ENCODE data around the gene LRCOL1.

The LRCOL1 gene

DNA sequence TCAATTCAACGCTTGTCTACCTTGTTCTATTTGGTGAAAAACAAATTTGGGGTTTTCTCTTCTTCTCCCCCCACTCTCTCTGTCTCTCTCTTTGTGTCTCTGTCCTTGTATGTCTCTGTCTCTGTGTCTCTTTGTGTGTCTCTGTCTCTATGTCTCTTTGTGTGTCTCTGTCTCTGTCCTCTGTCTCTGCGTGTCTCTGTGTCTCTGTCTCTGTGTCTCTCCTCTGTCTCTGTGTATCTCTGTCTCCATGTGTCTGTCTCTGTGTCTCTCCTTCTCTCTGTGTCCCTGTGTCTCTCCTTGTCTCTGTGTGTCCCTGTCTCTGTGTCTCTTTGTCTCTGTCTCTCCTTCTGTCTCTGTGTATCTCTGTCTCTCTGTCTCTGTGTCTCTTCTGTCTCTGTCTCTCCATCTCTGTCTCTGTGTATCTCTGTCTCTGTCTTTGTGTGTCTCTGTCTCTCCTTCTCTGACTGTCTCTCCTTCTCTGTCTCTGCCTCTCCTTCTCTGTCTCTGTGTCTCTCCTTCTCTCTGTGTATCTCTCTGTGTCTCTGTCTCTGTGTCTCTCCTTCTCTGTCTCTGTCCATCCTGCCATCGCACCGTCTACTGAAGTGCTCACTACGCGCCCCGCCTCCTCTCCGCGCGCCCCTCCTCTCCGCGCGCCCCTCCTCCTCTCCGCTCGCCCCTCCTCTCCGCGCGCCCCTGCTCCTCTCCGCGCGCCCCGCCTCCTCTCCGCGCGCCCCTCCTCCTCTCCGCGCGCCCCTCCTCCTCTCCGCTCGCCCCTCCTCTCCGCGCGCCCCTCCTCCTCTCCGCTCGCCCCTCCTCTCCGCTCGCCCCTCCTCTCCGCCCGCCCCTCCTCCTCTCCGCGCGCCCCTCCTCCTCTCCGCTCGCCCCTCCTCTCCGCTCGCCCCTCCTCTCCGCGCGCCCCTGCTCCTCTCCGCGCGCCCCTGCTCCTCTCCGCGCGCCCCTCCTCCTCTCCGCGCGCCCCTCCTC, 12.8 kb downstream of the LRCOL1 start:
- TF ChIP-seq, protein P1, sequence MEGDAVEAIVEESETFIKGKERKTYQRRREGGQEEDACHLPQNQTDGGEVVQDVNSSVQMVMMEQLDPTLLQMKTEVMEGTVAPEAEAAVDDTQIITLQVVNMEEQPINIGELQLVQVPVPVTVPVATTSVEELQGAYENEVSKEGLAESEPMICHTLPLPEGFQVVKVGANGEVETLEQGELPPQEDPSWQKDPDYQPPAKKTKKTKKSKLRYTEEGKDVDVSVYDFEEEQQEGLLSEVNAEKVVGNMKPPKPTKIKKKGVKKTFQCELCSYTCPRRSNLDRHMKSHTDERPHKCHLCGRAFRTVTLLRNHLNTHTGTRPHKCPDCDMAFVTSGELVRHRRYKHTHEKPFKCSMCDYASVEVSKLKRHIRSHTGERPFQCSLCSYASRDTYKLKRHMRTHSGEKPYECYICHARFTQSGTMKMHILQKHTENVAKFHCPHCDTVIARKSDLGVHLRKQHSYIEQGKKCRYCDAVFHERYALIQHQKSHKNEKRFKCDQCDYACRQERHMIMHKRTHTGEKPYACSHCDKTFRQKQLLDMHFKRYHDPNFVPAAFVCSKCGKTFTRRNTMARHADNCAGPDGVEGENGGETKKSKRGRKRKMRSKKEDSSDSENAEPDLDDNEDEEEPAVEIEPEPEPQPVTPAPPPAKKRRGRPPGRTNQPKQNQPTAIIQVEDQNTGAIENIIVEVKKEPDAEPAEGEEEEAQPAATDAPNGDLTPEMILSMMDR (IDR thresholded peaks at IDR 0.05; ENCODE audit: insufficient read depth, low read depth, low read length, missing control alignments): no peak
- peak overlapping the region; percentile 27 for H3K4me3 ChIP-seq (ENCODE audit: low read length)
- peak; percentile 48 for DNase-seq (ENCODE audit: low read depth)

DNA sequence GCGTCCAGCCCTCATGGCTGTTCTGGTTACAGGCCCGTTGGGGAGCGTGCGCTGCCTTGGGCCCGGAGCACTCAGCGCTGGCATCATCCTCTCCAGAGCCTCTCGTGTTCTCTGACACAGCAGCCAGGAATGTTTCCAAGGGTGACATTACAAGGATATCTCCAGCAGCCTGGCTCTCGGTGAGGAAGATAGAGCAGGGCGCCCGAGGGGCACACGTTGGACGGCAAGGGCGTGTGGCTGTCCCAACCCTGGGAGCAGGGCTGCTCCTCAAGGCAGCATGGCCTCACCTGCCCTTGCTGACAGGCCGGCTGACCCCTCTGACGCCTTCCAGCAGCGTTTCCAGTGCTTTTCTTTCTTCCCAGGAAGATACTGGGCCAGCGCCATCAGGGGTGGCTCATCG, 14.4 kb downstream of the LRCOL1 start:
- TF ChIP-seq, protein P1 (IDR thresholded peaks at IDR 0.05; ENCODE audit: insufficient read depth, low read depth, low read length, missing control alignments): no peak
- DNase-seq (ENCODE audit: low read depth): peak; percentile 20
- H3K4me3 ChIP-seq (ENCODE audit: low read length): no peak overlapping the region

DNA sequence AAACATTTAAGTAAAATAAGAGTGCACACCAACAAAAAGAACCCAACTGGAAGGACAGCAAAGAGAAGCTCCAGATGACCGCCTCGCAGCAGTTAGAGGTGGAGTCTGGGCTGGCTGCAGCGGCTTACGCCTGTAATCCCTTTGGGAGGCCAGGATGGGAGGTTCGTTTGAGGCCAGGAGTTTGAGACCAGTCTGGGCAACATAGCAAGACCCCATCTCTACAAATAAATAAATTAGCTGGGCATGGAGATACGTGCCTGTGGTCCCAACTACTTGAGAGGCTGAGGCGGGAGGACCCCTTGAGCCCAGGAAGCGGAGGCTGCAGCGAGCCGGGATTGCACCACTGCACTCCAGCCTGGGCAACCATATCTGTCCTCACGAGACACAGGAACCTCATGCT, 15.2 kb downstream of the LRCOL1 start:
- DNase-seq (ENCODE audit: low read depth): no peak
- TF ChIP-seq, protein P1 (IDR thresholded peaks at IDR 0.05; ENCODE audit: insufficient read depth, low read depth, low read length, missing control alignments): no peak
- H3K4me3 ChIP-seq (ENCODE audit: low read length): no peak overlapping the region

DNA sequence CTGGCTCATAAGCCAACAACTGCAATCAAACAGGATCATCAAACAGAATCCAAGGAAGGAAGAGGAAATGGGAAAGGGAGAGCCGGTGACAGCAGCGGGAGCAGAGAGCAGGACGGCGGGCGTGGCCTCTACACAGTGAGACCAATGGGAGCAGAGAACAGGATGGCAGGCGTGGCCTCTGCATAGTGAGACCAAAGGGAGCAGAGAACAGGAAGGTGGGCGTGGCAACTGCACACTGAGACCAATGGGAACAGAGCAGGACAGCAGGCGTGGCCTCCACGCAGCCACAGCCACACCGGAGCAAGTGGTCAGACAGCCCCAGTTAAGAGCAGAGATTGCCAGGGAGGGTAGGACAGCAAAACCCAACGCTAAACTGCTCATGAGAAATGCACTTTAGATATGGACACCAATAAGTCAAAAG, 16.4 kb downstream of the LRCOL1 start:
- H3K4me3 ChIP-seq (ENCODE audit: low read length): no peak overlapping the region
- peak; percentile 86 for DNase-seq (ENCODE audit: low read depth)
- TF ChIP-seq, protein P1 (IDR thresholded peaks at IDR 0.05; ENCODE audit: insufficient read depth, low read depth, low read length, missing control alignments): no peak

DNA sequence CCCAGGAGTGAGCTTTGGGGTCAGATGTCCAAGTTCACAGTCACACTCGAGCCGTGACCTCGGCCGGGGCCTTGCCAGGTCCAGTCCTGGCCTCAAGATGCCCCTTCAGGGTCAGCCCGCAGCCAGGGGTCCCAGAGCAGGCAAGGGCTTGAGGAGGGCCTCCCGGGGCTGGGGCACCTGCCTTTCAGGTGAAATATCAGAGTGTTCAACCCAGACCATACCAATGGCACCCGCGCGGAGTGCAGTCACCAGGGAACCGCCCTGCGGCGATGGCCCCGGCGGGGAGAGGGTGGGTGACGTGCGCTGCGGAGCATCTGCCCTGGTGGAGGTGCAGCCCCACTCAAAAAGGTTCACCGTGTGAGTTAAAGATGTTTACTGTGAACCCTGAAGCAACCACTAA, 16.9 kb downstream of the LRCOL1 start:
- no peak overlapping the region for H3K4me3 ChIP-seq (ENCODE audit: low read length)

DNA sequence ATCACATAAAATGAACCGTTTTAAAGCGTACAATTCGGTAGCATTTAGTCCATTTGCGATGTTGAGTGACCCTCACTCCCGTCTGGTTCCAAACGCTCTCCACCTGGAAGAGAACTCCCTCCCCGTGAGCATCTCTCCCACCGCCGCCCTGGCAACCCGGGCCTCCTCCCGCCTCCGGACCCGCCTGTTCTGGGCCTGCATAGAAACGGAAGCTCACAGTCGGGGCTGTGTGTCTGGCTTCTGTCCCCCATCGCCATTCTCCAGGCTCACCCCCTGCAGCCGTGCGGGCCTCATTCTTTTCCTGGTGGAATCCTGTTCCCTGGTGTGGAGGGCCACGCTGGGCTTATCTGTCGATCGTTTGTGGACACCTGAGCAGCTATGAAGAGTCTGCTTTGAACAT, 17.3 kb downstream of the LRCOL1 start:
- no peak for DNase-seq (ENCODE audit: low read depth)
- no peak overlapping the region for H3K4me3 ChIP-seq (ENCODE audit: low read length)
- TF ChIP-seq, protein P1 (IDR thresholded peaks at IDR 0.05; ENCODE audit: insufficient read depth, low read depth, low read length, missing control alignments): no peak

More for the DNA sequence above, 16.9 kb downstream of the LRCOL1 start:
- TF ChIP-seq, protein P1 (IDR thresholded peaks at IDR 0.05; ENCODE audit: insufficient read depth, low read depth, low read length, missing control alignments): no peak
- no peak for DNase-seq (ENCODE audit: low read depth)
